GM21737 (cell line): ENCODE data around the gene GMFB.

Source experiments
- ATAC-seq: cut with Tn5 transposase; IDR thresholded peaks from one replicate; pipeline ENCODE4 v1.9.1; 2021; ENCODE audit warnings: mild to moderate bottlenecking, moderate library complexity; ENCODE audit not compliant: unreplicated experiment

GMFB gene

DNA sequence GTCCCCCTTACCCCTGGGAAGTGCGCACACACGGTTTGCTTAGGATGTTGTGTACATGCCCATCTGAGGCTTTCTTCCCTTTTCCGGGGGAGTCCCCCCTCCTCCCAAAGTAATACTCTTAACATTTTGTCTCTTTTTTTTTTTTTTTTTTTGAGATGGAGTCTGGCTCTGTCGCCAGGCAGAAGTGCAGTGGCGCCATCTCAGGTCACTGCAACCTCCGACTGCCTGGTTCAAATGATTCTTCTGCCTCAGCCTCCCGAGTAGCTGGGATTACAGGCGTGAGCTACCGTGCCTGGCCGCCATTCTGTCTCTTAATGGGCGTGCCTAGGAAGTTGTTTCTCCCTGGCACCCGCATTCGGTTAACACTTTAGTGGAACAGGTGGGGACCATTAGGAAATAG is 4.5 kb upstream of the GMFB start:
- ATAC-seq: no peak

DNA sequence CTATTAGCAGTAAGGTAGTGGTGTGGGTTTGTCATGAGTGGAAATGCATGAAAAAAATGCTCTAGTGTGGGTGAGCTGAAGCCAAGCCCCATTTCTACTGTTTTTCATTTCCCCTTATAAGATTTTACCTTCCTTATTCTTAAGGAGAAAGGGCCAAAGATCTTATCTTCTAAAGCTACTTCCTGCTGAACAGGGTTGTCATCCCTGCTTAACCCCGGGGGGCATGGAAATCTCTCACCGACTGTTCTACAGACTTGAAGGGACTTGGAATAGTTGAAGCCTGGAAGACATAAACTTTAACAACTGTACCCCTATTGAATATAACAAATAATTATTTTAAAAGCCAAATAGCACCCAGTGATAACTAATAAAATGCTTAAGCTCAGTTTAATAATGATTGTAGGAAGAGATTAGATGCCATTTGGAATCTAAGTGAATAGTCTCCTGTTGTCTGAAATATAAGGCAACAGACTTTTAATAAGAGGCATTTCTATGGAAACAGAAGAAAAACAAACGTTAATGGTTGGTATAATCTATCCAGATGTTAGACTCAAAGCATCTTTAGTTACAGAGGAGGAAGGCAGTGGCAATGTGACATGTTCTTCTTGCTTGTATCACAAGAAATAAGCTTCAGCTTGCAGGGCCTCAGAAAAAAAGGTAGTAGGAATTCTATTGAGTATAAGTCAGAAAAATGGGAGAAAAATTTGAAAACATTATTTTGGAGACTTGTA is 1.8 kb upstream of the GMFB start:
- no peak for ATAC-seq

DNA sequence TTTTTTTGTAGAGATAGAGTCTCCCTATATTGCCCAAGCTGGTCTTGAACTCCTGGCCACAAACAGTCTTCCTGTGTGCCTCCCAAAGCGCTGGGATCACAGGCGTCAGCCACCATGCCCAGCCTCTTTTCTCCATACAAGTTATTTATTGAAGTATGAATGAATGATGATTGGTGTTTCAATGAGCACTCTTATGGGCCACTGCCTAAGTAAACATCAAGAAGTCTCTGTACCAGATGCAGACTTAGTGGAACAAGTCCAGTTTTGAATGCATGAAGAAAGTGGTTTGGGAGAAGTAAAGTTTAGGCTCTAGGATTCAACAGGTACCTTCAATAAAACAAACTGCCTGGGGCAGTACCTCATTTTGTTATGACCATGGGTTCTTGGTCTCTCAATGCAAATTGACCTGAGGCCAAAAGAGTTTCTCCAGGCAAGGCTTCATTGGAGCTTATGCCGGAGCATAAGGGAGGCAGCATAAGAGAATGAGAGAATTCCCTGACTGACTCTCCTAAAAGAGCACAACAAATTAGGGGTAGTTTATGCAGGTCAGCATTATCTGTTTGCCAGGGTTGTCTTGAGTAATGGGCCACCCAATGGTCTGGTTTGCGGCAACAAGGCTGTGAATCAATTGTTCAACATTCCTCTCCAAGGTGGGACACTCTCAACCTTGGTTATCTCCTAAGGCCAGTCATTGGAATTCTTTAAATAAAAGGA is 1.1 kb upstream of the GMFB start:
- no peak for ATAC-seq

DNA sequence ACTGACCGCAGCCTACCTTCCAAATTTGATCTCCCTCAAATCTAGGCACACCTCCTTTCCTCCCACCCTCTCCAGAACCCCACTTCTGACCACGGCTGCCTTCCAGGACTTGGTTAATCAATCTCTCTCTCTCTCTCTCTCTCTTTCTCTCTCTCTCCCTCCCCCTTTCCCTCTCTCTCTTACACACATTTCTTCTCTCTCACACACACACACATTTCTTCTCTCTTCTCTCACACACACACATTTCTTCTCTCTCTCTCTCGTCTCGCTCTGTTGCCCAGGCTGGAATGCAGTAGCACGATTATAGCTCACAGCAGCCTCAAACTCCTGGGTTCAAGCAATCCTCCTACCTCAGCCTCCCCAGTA is 521 bp upstream of the GMFB start:
- peak; percentile 6 for ATAC-seq

DNA sequence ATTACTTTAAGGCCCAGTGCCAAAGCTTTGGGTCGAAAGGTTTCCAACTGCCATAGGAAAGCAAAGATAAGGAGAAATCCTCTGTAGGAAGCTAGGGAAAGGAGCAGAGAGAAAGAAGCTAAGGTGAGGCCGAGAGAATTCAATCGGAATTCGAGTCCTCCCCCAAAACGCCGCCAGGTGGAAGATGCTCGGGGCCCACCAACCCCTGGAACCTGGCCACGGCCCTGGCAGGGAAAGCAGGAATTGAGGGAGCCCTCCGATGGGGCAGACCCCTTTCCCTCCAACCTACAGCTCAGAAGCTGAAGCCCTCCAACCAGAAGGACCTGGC is 498 bp downstream of the GMFB start:
- peak; percentile 20 for ATAC-seq

DNA sequence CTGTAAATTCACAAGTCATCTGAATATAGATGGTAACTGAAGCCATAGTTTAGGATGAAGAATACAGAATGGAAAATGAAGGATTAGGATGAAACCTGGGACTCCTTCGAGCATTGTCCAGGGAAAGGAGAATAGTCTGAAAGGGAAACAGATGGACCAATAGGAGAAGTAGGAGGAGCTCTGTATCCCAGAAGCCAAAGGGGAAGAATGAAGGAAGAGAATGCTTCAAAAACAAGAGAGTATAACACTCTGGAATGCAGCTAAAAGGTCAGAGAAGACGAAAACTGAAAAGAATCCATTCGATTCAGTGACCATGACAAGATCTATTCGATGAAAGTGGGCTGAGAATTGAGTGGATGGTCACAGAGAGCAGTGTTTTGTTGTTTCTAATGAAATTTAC is 1.0 kb downstream of the GMFB start:
- ATAC-seq: no peak

DNA sequence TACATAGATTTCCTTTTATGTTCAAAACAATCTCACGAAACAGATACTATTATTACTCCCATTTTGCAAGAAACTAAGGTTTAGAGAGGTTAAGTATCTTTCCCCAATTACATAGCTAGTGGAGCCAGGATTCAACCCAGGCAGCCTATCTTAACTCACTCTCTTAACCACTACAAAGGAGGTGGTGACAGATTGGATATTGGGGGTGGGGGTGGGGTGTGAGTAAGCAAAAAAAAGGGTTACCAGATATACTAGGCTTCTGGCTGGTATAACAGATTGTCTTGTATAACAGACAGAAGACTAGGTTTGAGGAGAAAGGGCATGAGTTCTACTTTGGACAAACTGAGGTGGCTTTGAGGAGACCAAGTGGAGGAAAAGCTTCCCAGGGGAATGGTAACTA is 2.1 kb downstream of the GMFB start:
- no peak for ATAC-seq

DNA sequence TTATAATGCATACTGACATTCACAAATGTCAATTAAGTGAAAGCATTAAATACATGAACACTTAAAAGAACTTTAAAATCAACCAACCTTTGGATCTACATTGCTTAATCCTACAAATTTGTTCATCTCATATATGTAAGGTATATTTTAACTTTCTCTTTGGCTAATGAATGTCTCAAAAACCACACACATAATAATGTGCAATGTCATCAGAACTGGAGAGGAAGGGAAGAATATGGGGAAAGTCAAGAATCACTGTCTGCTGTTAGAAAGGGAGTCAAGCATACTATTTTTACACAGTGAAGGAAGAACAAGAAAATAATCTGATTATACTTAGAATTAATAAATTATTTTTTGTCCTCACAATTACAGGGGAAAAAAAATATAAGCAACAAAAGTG is 4.9 kb downstream of the GMFB start:
- no peak for ATAC-seq

DNA sequence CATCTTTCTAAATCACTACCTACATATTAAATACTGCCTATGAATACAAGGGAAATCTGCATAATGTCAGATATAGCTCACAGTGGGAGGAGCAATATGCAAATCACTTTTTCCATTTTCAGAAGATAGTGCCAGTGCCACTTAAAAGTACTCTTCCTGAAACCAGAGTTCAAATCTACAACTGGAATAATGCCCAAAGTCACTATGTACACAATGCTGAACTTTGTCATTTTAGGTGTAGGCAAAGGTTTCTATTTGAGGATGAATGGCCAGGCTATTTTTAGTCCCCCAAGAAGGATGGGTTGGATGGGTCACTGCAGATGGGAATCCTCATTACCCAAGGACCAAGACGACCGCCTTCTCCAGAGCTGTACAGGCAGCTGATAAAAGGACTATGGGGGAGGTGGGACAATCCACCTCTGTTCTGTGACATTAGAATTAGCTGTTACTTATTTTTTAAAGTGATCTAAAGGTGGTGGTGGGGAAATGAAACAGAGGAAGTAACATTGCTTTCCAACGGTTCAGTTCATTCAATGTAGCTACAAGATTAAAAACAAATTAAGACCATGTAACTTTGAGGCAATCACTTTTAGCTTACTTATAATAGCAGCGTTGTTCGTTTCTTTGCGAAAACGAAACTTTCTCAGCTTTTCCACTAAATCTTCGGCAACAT is 5.6 kb downstream of the GMFB start:
- no peak for ATAC-seq

DNA sequence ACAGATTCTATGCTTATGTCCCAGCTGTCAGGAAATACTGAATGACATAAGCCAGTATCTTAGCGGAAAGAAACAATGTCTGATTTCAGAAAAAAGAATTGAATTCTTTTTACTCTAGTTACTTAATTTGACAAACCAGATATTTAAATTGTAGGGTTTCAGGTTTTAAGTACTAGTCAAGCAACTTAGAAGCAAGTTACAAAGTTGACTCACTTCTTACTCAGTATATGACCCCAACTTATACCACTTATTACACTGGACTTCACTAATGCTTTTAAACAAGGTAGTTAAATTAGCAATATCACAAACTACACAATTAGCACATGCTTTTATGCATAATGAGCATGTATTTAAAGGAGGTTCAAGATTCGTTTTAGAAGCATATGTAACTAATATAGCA is 7.1 kb downstream of the GMFB start:
- no peak for ATAC-seq

DNA sequence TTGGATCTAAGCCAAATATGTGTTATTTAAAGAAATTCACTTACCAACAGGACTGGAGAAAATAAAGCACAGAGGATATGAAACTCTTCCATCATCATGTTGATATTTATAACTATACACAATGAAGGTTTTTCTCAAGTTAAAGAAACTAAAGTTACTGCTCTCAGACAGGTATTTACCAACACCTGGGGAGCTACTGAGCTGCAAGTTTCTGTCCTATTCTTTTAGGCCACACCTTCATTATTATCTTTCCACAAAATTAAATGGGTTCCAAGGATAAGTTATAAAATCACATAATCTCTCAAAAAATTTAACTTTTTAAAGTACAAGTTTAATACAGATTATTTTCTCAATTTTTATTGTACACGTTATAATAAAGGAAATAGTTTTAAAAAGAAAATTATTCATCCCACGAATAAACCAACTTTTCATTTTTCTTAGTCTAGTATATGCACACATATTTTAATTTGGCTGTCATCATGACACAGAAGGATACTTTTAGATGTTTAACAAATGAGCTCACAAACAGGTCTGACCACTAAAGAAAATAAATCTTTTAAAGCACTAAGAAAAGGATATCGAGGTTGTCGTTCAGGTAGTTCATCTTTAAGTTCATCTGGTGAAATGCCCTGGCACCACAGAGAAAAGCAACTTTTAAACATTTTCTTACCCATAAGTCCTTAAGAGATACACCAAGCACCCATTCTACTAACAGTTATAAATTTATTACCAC is 7.8 kb downstream of the GMFB start:
- no peak for ATAC-seq

DNA sequence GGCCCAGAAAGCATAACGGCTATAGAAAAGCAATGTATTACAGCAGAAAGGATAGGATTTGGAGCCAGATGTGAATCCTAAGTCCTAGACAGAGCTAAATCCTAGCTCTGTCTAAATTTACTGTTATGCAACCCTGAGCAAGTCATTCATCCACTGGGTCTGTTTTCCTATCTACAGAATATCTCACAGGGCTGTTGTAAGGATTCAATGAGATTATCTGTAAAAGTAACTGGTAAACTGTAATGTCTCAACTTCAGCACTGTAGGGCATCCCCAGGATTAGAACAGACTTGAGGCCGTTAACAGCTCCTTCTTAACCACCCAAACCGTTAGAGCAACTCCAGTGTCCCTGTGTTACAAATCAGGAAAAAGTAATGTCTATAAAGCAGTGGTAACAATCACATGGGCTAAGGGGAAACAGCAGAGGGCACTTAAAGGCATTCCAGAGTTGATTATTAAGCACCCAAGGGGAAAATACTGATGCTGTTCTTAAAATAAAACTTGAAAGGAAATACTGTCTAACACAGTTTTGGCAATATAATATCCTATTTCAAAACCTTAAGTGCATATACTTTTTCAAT is 10.1 kb downstream of the GMFB start:
- no peak for ATAC-seq

DNA sequence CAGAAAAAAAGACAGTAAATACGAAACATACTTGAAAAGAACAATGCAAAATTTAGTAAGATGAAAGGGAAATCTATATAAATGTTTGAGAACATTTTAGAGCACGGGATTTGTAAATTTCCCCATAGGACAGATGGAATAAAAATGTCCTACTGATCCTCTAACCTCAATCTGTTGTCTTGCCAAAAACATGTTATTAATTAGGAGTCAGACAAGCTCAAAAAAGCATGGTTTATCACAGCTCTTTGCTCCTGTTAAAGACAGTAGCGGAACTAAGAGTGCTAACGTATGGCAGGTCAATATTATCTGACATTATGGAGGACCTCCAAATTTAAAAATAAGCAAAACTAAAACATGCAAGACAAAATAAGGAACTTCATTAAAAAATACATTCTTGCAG is 12.9 kb downstream of the GMFB start:
- no peak for ATAC-seq

DNA sequence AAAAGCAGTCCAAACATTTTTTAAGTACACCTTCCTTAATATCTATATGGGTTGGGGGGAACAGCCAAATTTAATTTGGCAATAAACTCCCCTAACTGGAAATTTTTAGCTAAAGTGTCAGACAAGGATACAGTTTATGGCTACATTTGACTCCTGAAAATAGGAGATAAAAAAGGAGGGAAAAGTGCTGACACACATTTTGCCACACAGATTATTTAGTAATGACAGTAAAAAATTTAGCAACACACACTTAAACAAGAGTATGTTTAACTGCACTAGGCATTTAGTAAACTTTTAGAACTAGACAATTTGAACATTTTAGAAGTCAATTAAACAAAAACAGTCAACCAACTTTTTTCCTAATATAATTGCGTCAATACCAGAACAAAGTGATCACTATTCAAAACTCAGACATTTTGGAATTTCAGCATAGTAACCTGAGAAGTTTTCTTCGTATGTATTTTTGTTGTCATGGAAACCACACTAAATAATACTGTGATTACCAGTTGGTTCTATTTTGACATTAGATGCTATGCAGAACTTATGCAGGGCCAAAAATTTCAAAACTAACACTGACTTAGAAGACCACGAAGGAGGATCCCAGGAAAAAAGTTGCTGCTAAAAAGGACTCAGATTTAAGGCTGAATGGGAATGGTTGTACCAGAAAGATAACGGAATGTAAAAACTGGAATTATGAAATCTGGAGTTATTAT is 13.4 kb downstream of the GMFB start:
- ATAC-seq: no peak

DNA sequence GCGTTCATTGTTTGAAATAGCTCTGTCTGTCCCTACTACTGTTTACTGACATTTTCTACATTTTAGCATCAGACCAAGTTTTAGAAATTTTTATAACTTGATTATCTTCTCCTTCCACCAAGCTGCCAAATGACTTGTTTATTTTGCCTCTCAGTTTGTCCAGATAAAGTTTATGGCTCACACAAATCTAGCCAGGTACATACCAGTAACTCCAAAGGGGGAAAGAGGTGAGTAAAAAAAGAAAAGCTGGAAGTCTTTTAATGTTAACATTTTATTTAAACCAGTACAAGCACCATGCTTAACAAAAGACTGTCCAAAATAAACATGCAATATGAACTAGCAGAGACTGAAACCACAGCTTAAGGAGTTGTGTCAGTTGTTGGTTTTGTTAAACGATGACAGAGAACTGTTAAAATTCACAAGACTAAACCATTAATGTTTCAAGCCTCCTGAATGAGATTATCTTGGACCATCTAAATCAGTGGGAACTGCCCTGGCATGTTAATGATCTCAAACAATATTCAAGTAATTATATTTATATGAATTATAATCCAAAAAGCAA is 14.5 kb downstream of the GMFB start:
- no peak for ATAC-seq

DNA sequence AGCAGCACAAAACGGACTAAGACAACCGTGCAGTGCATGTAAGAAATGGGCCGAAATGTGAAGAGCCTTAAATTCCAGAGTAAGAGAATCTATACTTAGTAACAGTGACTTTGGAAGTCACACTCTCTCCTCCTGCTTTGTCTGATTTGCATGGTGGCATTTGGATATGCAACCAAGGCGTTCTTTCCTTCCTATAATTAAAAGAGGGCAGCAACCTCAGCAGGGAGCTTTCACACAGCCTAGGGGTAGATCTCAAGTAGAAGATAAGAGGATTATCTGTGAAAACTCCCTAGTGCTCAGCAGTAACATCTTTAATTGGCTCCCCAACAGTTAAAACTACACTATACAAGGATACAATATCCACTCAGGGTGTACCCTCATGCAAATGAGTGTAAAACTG is 16.5 kb downstream of the GMFB start:
- ATAC-seq: no peak

DNA sequence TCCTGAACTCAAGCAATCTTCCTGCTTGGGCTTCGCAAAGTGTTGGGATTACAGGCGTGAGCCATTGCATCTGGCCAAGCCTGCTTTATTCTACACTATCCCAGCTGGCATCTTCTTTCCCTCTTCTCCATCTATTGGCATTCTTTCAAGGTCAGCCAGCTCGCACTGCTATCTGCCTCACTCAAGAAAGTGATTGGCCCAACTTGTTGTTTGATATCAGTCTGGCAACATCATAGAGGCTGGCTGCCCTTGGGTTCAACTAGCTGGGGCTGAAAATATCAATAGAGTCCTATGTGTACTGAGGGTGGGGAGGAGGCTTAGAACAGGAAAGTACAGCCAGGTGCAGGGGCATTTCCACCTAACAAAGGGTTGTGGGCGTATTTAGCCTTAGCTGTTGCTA is 17.1 kb downstream of the GMFB start:
- no peak for ATAC-seq

DNA sequence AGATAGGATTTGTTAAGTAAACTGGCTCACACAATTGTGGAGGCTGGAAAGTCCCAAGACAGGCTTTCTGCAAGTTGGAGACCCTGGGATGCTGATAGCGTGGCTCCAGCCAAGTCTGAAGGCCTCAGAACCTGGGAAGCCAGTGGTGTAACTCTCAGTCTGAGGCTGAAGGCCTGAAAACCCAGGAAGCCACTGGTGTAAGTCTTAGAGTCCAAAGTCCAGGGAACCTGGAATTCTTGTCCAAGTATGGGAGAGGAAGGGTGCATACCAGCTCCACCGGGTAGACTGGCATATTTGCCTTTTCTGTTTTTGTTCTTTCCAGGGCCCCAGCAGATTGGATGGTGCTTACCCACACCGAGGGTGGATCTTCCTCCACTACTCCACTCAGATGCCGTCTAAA is 18.1 kb downstream of the GMFB start:
- ATAC-seq: no peak

DNA sequence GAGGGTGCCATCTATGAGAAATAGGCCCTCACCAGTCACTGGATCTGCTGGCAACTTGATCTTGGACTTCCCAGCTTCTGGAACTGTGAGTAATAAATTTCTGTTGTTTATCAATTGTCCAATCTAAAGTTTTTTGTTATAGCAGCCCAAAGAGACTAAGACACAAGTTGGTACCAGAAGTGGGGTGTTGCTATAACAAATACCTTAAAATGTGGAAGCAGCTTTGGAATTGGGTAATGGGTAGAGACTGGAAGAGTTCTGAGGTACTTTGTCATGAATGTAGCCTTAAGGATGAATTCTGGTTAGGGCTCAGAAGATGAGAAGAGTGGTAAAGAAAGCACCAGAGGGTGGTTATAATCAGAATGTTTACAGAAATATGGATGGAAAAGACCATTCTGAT is 21.5 kb downstream of the GMFB start:
- no peak for ATAC-seq

DNA sequence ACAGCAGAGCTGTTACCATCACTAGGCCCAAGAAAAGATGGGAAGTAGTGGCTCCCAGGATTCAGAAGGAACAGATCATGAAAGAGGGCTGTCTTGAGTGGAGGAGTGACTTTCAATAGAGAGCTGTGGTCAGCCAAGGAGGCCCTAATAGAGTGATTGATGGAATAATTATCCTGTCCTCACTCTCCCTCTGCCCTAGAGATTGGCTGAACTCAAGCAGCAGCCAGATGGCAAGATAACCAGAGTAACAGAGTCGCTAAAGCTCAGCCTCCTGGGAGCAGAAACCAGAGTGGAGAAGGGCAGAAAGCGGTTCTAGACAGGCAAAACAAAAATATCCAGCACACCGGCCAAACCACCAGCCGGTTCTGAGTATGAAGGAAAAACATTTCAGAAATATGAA is 23.1 kb downstream of the GMFB start:
- no peak for ATAC-seq
